ENCODE measurements around the gene KRT39. TPM values are rescaled to one million over a fixed set of nuclear protein-coding genes. Genes with fewer than 3 reads are reported as not detected.

Gene KRT39
- total and polyA plus RNA-seq, 2 of the 13 experiments (the other 11 are each of a cell fraction or from before 2014, with no cell fraction given) = 0.07 to 1.2 TPM

GRCh38 chr17:40951011-40951622, 15.6 kb downstream of the KRT39 start (continued):
- TF ChIP-seq ZNF589 (CRISPR knock-in tag; conservative IDR thresholded peaks at IDR 0.05) (0 out of 2 replicates have a peak, but pooled peaks have one; percentile 38), ZFY (CRISPR knock-in tag; IDR thresholded peaks at IDR 0.05) (no peak), DRAP1 (CRISPR knock-in tag; IDR thresholded peaks at IDR 0.05) (no peak), ZFP36L1 (CRISPR knock-in tag; IDR thresholded peaks at IDR 0.05) (no peak), HES4 (CRISPR knock-in tag; IDR thresholded peaks at IDR 0.05; ENCODE audit: borderline replicate concordance) (no peak), ZNF44 (CRISPR knock-in tag; IDR thresholded peaks at IDR 0.05) (0 out of 2 replicates have a peak, but pooled peaks have one; percentile 28), ZBTB39 (CRISPR knock-in tag; IDR thresholded peaks at IDR 0.05) (no peak), NFIB (CRISPR knock-in tag; IDR thresholded peaks at IDR 0.05; ENCODE audit: borderline replicate concordance) (no peak), ZNF225 (CRISPR knock-in tag; IDR thresholded peaks at IDR 0.05) (no peak), MEF2D (CRISPR knock-in tag; IDR thresholded peaks at IDR 0.05) (no peak), SKIL (CRISPR knock-in tag; IDR thresholded peaks at IDR 0.05; ENCODE audit: borderline replicate concordance) (no peak), ZNF605 (CRISPR knock-in tag; IDR thresholded peaks at IDR 0.05) (no peak), JUN (CRISPR knock-in tag; IDR thresholded peaks at IDR 0.05) (no peak), JUNB (CRISPR knock-in tag; IDR thresholded peaks at IDR 0.05; ENCODE audit: borderline replicate concordance) (no peak), MED1 (CRISPR knock-in tag; IDR thresholded peaks at IDR 0.05) (0 out of 2 replicates have a peak, but pooled peaks have one; percentile 16), ZBTB40 (IDR thresholded peaks at IDR 0.05) (no peak), ZBTB40 (CRISPR knock-in tag; IDR thresholded peaks at IDR 0.05) (no peak)

Measured in HepG2 (cell line).